ENCODE results near the gene ADAMTSL1. TPM values are rescaled to one million over a fixed set of nuclear protein-coding genes. Genes with fewer than 3 reads are reported as not detected.

The ADAMTSL1 gene
- total RNA-seq, 6 experiments from 2014 or later = 0.73 to 2.1 (median 0.89) TPM

DNA sequence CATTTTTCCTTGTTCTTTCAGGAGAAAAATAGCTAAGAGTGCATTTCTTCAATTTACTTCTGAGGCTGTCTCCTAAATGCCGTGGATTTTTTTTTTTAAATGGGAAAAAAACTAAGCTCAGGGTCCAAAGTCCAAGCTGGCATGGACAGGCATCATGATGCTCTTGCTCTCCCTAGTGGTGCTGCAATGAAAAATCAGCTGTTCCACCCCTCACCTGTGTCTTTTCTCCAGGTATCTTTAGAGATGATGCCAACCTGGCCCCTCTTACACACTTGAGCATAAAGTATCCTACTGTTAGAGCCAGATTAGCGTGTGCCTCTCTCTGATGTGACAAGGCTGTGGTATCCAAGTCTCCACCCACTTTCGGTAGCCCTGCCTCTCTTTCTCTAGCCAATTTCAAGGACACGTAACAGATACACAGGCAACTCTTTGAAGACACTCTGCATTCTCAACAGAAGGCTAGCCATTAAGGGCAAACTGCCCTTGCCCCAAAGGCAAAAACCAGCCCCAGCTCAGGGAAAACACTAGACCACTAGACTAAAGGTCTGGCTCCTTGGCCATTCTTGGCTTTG is 350.2 kb downstream of the ADAMTSL1 start:
- ATAC-seq (peak; percentile 72 to 85 (median 82)), DNase-seq (no peak)
- Histone ChIP-seq H3K36me3 (no peaks in the 10 kb centered on the region), H3K4me1 (peaks cover 0 to 7% (median 0%) of the 10 kb centered on the region in 4 donors), H3K9me3 (no peaks in the 10 kb centered on the region), H3K27me3 (no peaks in the 10 kb centered on the region), H3K4me3 (no peak overlapping the region), H3K27ac (no peak overlapping the region)
- TF ChIP-seq, protein P1, sequence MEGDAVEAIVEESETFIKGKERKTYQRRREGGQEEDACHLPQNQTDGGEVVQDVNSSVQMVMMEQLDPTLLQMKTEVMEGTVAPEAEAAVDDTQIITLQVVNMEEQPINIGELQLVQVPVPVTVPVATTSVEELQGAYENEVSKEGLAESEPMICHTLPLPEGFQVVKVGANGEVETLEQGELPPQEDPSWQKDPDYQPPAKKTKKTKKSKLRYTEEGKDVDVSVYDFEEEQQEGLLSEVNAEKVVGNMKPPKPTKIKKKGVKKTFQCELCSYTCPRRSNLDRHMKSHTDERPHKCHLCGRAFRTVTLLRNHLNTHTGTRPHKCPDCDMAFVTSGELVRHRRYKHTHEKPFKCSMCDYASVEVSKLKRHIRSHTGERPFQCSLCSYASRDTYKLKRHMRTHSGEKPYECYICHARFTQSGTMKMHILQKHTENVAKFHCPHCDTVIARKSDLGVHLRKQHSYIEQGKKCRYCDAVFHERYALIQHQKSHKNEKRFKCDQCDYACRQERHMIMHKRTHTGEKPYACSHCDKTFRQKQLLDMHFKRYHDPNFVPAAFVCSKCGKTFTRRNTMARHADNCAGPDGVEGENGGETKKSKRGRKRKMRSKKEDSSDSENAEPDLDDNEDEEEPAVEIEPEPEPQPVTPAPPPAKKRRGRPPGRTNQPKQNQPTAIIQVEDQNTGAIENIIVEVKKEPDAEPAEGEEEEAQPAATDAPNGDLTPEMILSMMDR (IDR thresholded peaks at IDR 0.05) = peak; percentile 32 to 61 (median 54)
- TF ChIP-seq POLR2A (IDR thresholded peaks at IDR 0.05) = no peak
- intact Hi-C loops (cut with DNase I) = no loop called here
- 46% methylated on average over 3 of the region's 4 CpGs for WGBS (ENCODE audit: insufficient coverage, low coverage, low lambda C conversion rate, missing lambda C conversion rate)

DNA sequence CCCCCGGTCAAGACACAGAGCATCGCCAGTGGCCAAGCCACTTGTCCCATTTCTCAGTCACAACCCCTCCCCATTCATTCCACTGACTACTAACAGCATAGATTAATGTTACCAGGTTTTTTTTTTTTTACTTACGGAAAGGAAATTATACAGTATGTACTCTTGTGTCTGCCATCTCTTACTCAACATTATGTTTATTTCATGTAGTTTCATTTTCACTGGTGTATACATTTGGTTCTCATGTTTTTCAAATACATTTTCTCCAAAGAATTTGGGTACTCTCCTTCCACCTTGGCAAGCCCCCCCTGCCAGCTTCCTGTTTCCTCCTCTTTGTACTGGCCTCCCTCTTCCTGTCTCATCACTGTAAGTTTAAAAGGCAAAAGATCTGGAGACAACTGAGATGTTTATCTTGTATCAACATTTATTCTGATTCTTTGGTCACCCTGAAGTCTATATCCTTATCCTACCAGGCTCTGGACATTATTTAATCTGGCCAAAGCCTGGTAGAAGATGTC is 351.8 kb downstream of the ADAMTSL1 start:
- H3K4me1 ChIP-seq = peaks cover 0 to 7% (median 0%) of the 10 kb centered on the region in 4 donors
- ATAC-seq (no peak), DNase-seq (no peak)
- WGBS (ENCODE audit: insufficient coverage, low coverage, low lambda C conversion rate, missing lambda C conversion rate) = 90% methylated on average over 3 of the region's 3 CpGs
- H3K27me3 ChIP-seq = no peaks in the 10 kb centered on the region
- H3K9me3 ChIP-seq = no peaks in the 10 kb centered on the region
- no peaks in the 10 kb centered on the region for H3K36me3 ChIP-seq
- H3K4me3 ChIP-seq = no peak overlapping the region
- no peak overlapping the region for H3K27ac ChIP-seq
- no peak for TF ChIP-seq POLR2A (IDR thresholded peaks at IDR 0.05)
- TF ChIP-seq, protein P1 (IDR thresholded peaks at IDR 0.05) = no peak
- intact Hi-C loops (cut with DNase I) = no loop called here

DNA sequence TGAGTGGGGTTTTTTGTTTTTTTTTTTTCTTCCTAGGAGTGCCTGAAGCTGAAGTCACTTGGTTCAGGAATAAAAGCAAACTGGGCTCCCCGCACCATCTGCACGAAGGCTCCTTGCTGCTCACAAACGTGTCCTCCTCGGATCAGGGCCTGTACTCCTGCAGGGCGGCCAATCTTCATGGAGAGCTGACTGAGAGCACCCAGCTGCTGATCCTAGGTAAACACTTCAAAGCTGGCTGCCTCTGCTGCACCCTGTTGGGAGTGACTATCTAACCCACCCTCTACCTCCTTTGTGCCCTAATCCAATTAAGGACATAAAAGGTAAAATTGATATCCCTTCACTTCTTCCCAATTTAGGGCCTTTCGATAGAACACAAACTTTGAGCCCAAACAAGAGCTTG is 352.3 kb downstream of the ADAMTSL1 start:
- 46% methylated on average over 1 of the region's 6 CpGs for WGBS (ENCODE audit: insufficient coverage, low coverage, low lambda C conversion rate, missing lambda C conversion rate)
- TF ChIP-seq POLR2A (IDR thresholded peaks at IDR 0.05) = no peak
- TF ChIP-seq, protein P1 (IDR thresholded peaks at IDR 0.05) = peak in 2 of 4 donors; percentile 5 to 7
- no peaks in the 10 kb centered on the region for H3K27me3 ChIP-seq
- ATAC-seq (peak in 2 of 4 donors; percentile 23 to 28), DNase-seq (no peak)
- no peaks in the 10 kb centered on the region for H3K9me3 ChIP-seq
- H3K4me1 ChIP-seq = peaks cover 0 to 7% (median 0%) of the 10 kb centered on the region in 4 donors
- no peaks in the 10 kb centered on the region for H3K36me3 ChIP-seq
- no peak overlapping the region for H3K27ac ChIP-seq
- no peak overlapping the region for H3K4me3 ChIP-seq
- intact Hi-C loops (cut with DNase I) = no loop called here

DNA sequence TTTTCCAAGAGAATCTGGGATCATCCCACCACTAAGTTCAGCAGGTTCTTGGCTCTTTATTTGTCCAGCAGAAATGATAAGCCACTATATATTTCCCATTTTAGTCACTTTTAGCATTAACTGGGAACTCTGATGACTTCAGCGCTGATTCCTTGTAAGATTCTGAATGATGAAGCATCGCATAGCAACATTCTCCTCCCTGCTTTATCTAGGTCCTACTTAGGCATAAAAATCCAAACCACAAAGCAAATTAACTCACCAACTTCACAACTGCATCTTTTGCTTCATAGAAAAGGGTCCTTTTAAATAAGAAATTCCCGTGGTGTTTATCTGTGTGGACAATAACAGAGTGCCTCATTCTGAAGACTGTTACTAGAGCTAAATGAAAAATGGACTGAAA is 355.1 kb downstream of the ADAMTSL1 start:
- H3K4me1 ChIP-seq = peaks cover 0 to 7% (median 0%) of the 10 kb centered on the region in 4 donors
- ATAC-seq (no peak), DNase-seq (no peak)
- no peaks in the 10 kb centered on the region for H3K27me3 ChIP-seq
- TF ChIP-seq, protein P1 (IDR thresholded peaks at IDR 0.05) = no peak
- no peak for TF ChIP-seq POLR2A (IDR thresholded peaks at IDR 0.05)
- no peak overlapping the region for H3K27ac ChIP-seq
- H3K9me3 ChIP-seq = no peaks in the 10 kb centered on the region
- 93% methylated on average over 3 of the region's 3 CpGs for WGBS (ENCODE audit: insufficient coverage, low coverage, low lambda C conversion rate, missing lambda C conversion rate)
- no peak overlapping the region for H3K4me3 ChIP-seq
- no peaks in the 10 kb centered on the region for H3K36me3 ChIP-seq
- intact Hi-C loops (cut with DNase I) = no loop called here

Measured in right lobe of liver (tissue), 6 donors.